Liver (tissue), 3 donors: ENCODE measurements around the gene TMEM178B.

Source experiments
- ATF3 ChIP-seq: IDR thresholded peaks from 2 replicates; pipeline ENCODE4 v1.6.1; 2016; ENCODE audit warnings: antibody characterized with exemption
- CTCF ChIP-seq: fragments of 150-350 bp; IDR thresholded peaks from 2 replicates; pipeline ENCODE4 v1.5.1; 2017; ENCODE audit warnings: improper control_type of control experiment, low read depth, low read length; ENCODE audit not compliant: missing input control
- EGR1 ChIP-seq, 2 donors: IDR thresholded peaks; 2 replicates each; pipeline ENCODE4 v1.6.1; 2016 to 2018; ENCODE audit warnings: antibody characterized with exemption in 2 of 2, low read depth in 2 of 2
- FOXA1 ChIP-seq: IDR thresholded peaks from 2 replicates; pipeline ENCODE4 v1.6.1; 2016; ENCODE audit warnings: antibody characterized with exemption
- GABPA ChIP-seq, 2 donors: IDR thresholded peaks in 1 of 2; conservative IDR thresholded peaks in 1 of 2; 2 replicates each; pipeline ENCODE4 v1.6.1; 2016; ENCODE audit warnings: antibody characterized with exemption in 2 of 2, mild to moderate bottlenecking in 1 of 2, moderate library complexity in 1 of 2
- JUND ChIP-seq, 2 donors: IDR thresholded peaks; 2 replicates each; pipeline ENCODE4 v1.6.1; 2016; ENCODE audit warnings: antibody characterized with exemption in 2 of 2
- MAX ChIP-seq: IDR thresholded peaks from 2 replicates; pipeline ENCODE4 v1.6.1; 2016; ENCODE audit warnings: antibody characterized with exemption
- RAD21 ChIP-seq, 2 donors: IDR thresholded peaks; 2 replicates each; pipeline ENCODE4 v1.6.1; 2016; ENCODE audit warnings: antibody characterized with exemption in 2 of 2, mild to moderate bottlenecking in 2 of 2
- REST ChIP-seq: IDR thresholded peaks from 2 replicates; pipeline ENCODE4 v1.6.1; 2016; ENCODE audit warnings: antibody characterized with exemption, mild to moderate bottlenecking
- RXRA ChIP-seq, 2 donors: IDR thresholded peaks; 2 replicates each; pipeline ENCODE4 v1.6.1; 2017 to 2018; ENCODE audit warnings: antibody characterized with exemption in 2 of 2, mild to moderate bottlenecking in 1 of 2
- SP1 ChIP-seq: IDR thresholded peaks from 2 replicates; pipeline ENCODE4 v1.6.1; 2018; ENCODE audit warnings: antibody characterized with exemption, mild to moderate bottlenecking
- TAF1 ChIP-seq: conservative IDR thresholded peaks from 2 replicates; pipeline ENCODE4 v1.6.1; 2016; ENCODE audit warnings: antibody characterized with exemption, mild to moderate bottlenecking
- YY1 ChIP-seq: IDR thresholded peaks from 2 replicates; pipeline ENCODE4 v1.6.1; 2016; ENCODE audit warnings: antibody characterized with exemption, mild to moderate bottlenecking
- ZBTB33 ChIP-seq: IDR thresholded peaks from 2 replicates; pipeline ENCODE4 v1.6.1; 2016; ENCODE audit warnings: antibody characterized with exemption
- donor health status: healthy.
- donor health status: healthy.

- TF ChIP-seq RXRA (IDR thresholded peaks at IDR 0.05) (no peak), FOXA1 (no peak), CTCF (no peak), REST (no peak), YY1 (no peak), TAF1 (no peak), MAX (no peak), EGR1 (IDR thresholded peaks at IDR 0.05; ENCODE audit: low read depth in 2 of 2) (no peak), GABPA (IDR thresholded peaks at IDR 0.05 in 1 of 2, conservative IDR thresholded peaks at IDR 0.05 in 1 of 2) (no peak), ZBTB33 (no peak), SP1 (no peak), ATF3 (no peak), RAD21 (IDR thresholded peaks at IDR 0.05) (no peak), JUND (IDR thresholded peaks at IDR 0.05) (no peak)
Measured at GRCh38 chr7:141317033-141317585, 243.2 kb downstream of the TMEM178B start.
